Activated CD8-positive, alpha-beta memory T cell treated with anti-CD3 and anti-CD28 coated beads, Interleukin-2, amount 50 U/mL, for 1 hour (primary cell): ENCODE measurements around the gene SEC24A.
"Not testable (repeated sequence)": the region's sequence is repeated elsewhere in the genome, so short reads cannot be mapped to it uniquely, and the experiment has no call there.

Experiments used
- DNase-seq: peaks from one replicate; pipeline ENCODE4 v3.0.0-alpha.2; 2020; ENCODE audit errors: extremely low read depth

The SEC24A gene

DNA sequence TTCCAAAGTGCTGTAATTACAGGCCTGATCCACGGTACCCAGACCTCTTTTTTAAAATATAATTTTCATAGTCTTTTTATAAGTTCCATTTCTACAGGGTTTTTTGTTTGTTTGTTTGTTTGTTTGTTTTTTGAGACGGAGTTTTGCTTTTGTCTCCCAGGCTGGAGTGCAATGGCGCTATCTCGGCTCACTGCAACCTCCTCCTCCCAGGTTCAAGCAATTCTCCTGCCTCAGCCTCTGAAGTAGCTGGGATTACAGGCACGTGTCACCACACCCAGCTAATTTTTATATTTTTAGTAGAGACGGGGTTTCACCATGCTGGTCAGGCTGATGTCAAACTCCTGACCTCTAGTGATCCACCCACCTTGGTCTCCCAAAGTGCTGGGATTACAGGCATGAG is 2.1 kb downstream of the SEC24A start:
- not testable (repeated sequence) for DNase-seq

GRCh38 chr5:134651531-134651930 is 2.9 kb downstream of the SEC24A start:
- no peak for DNase-seq

GRCh38 chr5:134656690-134657089 is 8.1 kb downstream of the SEC24A start:
- no peak for DNase-seq

- no peak for DNase-seq
Measured at GRCh38 chr5:134659456-134659855, 10.9 kb downstream of the SEC24A start.

DNA sequence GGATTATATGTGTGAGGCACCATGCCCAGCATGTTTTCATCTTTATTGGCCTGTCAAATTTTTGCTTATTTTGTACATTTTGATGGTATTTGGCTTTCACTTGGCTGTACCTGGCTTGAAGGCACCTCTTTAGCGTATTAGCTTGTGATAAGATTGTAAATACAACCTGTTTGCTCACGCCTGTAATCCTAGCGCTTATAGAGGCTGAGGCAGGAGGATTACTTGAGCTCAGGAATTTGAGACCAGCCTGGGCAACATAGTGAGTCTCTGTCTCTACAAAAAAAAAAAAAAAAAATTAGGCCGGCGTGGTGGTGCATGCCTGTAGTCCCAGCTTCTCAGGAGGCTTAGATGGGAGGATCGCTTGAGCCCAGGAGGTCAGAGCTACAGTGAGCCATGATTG is 11.3 kb downstream of the SEC24A start:
- no peak for DNase-seq

GRCh38 chr5:134662971-134663370 is 14.4 kb downstream of the SEC24A start:
- DNase-seq, result no peak

GRCh38 chr5:134664448-134664847 is 15.9 kb downstream of the SEC24A start:
- DNase-seq, result no peak

DNA sequence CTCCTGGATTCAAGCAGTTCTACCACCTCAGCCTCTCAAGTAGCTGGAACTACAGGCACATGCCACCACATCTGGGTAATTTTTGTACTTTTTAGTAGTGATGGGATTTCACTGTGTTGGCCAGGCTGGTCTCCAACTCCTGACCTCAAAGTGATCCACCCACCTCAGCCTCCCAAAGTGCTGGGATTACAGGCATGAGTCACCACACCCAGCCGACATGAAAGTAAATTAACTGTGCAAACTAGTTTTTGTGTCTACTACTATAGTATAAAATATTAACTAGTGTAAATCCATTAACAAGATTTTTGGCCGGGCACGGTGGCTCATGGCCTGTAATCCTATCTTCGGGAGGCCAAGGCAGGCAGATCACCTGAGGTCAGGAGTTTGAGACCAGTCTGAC is 25.0 kb downstream of the SEC24A start:
- not testable (repeated sequence) for DNase-seq

- DNase-seq, result not testable (repeated sequence)
Measured at GRCh38 chr5:134677357-134677756, 28.8 kb downstream of the SEC24A start.

DNA sequence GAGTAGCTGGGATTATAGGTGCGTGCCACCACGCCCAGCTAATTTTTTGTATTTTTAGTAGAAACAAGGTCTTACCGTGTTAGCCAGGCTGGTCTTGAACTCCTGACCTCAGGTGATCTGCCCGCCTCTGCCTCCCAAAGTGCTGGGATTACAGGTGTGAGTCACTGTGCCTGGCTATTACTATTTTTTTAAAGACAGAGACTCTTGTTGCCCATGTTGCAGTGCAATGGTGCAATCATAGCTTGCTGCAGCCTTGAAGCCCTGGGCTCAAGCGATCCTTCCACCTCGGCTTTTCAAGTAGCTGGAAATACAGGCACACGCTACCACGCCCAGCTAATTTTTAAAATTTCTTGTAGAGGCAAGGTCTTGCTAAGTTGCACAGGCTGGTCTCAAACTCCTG is 41.6 kb downstream of the SEC24A start:
- DNase-seq, result not testable (repeated sequence)

DNA sequence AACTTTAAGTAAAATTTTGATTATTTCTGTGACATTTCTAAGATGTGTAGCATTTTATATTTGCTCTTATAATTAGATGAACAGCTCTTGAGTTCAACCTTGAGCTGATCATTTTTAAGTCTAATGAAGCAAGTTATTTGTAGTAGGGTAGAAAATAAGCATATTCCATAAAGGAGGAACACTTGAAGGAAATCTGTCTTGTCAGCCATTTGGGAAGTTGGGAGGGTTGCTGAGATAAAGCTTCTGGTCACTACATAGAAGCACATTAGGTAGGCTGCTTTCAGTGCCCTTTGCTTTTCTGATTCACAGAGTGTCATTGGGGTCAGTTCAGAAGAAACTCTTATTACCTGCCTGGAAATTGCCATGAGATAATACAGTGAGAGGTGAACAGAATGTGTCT is 44.1 kb downstream of the SEC24A start:
- DNase-seq, result no peak

- no peak for DNase-seq
Measured at GRCh38 chr5:134708301-134708700, 59.7 kb downstream of the SEC24A start.

DNA sequence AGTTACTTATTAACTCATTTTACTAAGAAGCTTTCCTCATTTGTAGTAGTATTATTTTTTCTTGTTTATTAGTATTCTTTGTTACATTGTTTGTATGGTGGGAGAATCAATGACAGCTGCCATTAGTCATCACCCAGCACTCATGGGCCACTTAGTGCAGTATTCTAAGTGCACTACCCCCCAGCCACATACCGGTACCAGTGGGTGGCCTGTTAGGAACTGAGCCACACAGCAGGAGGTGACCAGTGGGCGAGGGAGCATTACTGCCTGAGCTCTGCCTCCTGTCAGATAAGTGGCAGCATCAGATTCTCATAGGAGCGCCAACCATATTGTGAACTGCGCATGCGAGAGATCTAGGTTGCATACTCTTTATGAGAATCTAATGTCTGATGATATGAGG is 65.5 kb downstream of the SEC24A start:
- no peak for DNase-seq

DNA sequence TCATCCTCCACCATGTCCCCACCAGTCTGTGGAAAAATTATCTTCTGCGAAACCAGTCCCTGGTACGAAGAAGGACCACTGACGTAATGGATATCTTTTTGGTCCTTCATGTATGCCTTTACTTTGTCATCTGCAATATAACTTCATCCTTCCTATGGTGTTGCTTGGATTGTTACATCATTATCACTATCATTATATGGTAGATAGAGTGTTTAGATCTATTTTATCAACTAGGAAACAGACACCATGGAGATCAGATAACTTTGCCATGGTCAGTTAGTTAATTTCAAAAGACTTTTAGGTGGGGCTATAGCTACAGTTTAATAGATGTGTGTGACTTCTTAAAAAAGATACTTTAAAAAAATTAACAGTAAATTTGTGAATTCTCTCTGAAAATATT is 66.0 kb downstream of the SEC24A start:
- no peak for DNase-seq

DNA sequence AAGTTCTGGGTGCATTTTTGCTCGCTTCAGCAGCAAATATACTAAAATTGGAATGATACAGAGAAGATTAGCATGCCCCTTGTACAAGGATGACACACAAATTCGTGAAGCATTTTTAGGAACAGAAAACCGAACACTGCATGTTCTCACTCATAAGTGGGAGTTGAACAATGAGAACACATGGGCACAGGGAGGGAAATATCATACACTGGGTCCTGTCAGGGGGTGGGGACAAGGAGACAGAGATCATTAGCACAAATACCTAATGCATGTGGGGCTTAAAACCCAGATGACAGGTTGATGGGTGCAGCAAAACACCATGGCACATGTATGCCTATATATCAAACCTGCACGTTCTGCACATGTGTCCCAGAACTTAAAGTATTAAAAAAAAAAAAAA is 66.9 kb downstream of the SEC24A start:
- not testable (repeated sequence) for DNase-seq

GRCh38 chr5:134724872-134725271 is 76.3 kb downstream of the SEC24A start:
- no peak for DNase-seq

DNA sequence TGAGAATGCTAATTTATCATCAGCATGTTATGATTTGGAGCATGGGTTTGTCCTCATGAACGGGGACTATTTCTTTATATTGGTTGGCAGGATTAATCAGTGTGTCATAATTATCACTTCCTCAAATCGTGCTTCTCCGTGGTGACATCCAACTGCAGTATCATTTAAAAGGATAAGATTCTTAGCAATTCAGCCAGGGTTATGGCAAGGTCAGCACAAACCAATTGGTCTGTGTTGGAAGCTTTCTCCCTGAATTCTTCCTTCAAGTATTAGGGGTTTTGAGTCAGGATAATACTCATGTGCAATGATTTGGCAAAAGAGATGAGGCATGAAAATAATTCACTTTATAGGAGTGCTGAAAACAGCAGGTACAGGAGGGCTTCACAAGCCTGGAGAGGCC is 84.2 kb downstream of the SEC24A start:
- no peak for DNase-seq

DNA sequence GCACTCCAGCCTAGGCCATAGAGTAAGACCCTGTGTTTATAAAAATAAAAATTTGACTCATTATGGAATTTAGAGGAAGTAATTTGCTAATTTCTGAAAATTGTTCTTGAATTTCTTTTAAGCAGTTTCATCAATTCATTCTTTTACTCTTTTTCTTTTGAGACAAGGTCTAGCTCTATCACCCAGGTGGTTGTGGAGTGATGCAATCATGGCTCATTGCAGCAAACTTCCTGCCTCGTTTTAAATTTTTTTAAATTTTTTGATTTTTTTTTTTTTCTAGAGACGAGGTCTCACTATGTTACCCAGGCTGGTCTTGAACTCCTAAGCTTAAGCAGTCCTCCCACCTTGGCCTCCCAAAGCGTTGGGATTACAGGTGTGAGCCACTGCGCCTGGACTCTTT is 86.7 kb downstream of the SEC24A start:
- DNase-seq, result no peak

DNA sequence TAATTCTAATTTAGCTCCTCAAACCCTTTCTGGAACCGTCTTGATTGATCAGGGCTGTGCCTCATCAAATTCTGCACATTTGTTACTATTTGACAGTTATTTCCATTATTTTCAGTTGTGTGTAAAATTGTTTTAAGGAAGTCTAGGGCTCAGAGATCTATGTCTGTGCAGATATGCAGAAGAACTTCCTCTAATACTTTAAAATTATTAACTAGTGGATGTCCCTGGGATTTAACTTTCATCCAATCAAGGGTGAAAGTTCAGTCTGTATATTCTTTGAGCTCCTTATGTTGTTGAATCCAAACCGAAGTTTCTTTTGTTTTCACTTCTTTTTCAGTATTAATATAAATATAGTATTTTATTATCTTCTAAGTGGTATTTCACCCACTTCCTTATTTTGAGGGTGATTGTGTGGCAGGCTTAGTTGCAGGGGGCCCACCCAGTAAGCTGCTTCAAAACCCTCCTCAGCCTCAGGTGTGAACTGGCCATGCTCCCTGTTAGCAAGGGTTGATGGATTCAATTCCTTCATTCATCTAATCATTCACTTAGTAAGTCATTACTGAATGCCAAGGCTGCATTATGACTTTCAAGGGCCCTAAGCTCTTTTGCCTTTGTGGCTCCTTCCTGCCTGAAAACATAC is 87.7 kb downstream of the SEC24A start:
- no peak for DNase-seq

DNA sequence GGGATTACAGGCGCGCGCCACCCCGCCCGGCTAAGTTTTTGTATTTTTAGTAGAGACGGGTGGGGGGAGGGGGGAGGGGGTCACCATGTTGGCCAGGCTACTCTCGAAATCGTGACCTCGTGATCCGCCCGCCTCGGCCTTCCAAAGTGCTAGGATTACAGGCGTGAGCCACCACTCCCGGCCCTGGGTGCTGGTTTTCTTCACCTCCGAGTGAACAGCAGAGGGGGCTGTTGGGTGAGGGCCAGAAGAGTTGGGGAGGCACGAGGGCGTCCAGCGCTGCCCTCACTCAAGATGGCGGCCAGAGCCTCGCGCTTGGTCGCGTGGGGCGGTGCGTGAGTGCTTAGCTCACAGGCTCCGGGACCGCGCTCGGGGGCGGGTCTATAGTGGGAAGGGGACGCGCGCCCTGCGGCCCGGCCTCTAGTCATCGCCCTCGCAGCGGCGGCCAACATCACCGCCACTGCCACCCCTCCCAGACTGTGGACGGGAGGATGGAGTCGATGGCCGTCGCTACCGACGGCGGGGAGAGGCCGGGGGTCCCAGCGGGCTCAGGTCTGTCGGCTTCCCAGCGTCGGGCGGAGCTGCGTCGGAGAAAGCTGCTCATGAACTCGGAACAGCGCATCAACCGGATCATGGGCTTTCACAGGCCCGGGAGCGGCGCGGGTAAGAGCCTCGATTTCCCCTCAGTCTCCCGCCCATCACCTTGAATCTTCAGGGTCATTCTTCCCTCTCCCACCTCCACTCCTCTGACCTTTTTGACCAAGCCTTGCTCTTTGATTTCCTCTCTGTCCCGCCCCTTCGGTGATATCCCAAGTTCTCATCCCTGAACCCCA is 89.8 kb downstream of the SEC24A start, which contains the start of gene CAMLG:
Gene CAMLG, plus strand, starts transcription at position 416 of the 830 bp plus-strand sequence. Its CDS starts 73 bp downstream, at position 489.
- peak; percentile 89 for DNase-seq

DNA sequence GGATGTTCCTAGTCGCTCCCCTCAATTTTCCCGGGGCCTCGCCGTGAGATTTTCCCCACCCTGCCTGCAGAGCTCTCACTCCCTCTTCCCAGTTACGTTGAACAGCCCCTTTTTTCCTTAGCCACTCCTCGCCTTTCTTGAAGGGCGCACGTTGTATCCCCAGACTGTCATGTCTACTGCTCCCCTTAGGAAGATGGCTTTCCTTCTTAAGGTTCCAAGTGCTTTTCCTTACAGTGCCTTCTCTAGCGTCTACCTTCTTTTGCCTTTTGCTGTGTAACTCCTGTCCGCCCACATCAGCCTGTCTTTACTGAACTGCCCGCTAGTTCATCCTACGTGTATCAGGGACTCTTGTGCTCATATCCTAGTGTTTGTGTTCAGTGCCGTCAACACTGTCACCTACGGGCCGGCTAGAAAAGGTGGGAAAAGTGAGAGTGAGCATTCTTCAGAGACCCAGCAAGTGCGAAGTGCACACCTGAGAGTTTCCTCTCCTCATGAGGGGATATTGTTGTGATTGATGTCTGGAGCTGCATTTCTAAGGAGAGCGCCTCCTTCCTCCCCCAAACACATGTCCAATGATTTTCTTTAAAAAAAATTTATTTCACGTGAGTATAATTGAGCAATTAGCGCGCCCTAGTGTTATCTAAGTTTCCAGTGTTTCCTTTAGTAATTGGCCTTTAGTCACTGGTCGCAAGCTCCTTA is 90.5 kb downstream of the SEC24A start:
- DNase-seq, result no peak

GRCh38 chr5:134741052-134741451 is 92.5 kb downstream of the SEC24A start:
- DNase-seq, result no peak

- no peak for DNase-seq
Measured at GRCh38 chr5:134742134-134742533, 93.5 kb downstream of the SEC24A start.
